HG03108 (cell line): ENCODE results near the gene NKD2.
"Not testable (repeated sequence)": the region's sequence is repeated elsewhere in the genome, so short reads cannot be mapped to it uniquely, and the experiment has no call there.

Experiments used
- ATAC-seq: cut with Tn5 transposase; IDR thresholded peaks from one replicate; pipeline ENCODE4 v1.9.1; 2021; ENCODE audit warnings: moderate library complexity; ENCODE audit not compliant: unreplicated experiment

NKD2 gene

DNA sequence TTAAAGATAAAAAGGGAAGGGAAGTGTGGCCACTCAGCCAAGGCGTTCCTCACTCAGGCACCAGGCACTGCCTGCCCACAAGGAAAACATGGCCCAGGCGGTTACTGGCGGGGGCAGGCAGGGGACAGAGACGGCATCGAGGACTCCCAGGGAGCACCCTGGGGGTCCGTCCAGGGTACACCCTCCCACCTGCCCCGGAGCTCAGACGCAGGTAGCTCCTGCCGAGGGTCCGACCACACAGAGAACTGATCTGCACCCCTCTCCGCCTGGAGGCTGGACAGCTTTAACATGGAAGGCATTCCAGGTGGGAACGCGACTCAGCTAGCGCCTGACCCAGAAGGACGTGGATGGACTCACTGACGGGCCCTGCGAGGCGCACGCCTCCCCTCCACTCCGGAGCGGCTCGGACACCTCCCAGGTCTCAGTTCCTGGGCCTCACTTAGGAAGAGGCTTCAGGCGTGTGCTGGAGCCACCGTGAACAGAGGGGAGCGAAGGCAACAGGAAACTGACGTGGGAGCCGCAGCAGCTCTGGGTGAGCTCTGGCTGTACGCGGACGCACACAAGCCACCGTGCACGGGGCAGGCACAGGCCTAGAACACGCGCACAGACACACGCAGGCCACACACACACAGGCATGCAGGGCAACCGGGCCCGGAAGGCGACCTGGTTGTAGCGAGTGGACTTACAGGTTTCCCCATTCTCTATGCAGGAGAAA, 47.5 kb downstream of the NKD2 start:
- no peak for ATAC-seq

DNA sequence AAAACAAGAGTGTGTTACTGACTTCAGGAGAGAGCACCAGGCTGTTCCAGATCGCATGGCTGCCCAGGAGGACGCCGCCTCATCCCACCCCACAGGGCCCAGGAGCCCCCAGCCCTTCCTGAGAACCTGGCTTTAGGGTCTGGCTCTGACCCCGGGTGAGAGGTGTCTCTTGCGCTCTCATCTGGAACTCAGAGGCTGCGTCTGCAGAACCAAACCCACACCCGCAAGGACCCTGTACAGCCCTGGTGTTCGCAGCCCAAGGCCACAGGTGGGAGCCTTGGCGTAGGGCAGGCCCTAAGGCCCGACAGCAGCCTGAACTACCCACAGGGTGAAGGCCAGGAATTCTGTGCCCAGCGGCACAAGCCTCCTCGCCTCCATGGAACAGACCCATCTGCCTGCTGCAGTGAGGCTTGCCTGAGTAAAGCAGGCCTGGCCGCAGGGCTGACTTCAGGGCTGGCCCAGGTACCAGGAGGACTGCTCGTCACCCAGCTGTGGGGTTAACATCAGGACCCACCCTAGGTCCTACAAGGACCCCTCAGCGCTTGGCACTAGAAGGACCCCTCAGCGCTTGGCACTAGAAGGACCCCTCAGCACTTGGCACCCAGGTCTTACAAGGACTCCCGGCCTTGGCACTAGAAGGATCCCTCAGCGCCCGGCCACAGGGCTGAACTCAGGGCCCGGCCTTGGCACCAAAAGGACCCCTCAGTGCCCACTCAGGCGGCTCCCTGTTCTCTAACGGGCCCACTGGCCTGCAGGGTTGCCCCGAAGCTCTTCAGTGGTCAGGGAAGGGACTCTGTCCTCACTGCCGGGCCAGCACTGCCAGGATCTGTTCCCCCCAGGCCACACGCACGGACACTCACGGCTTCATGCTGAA, 48.2 kb downstream of the NKD2 start:
- no peak for ATAC-seq

- no peak for ATAC-seq
These were observed 49.0 kb downstream of the NKD2 start for GRCh38 chr5:1057485-1058082.

DNA sequence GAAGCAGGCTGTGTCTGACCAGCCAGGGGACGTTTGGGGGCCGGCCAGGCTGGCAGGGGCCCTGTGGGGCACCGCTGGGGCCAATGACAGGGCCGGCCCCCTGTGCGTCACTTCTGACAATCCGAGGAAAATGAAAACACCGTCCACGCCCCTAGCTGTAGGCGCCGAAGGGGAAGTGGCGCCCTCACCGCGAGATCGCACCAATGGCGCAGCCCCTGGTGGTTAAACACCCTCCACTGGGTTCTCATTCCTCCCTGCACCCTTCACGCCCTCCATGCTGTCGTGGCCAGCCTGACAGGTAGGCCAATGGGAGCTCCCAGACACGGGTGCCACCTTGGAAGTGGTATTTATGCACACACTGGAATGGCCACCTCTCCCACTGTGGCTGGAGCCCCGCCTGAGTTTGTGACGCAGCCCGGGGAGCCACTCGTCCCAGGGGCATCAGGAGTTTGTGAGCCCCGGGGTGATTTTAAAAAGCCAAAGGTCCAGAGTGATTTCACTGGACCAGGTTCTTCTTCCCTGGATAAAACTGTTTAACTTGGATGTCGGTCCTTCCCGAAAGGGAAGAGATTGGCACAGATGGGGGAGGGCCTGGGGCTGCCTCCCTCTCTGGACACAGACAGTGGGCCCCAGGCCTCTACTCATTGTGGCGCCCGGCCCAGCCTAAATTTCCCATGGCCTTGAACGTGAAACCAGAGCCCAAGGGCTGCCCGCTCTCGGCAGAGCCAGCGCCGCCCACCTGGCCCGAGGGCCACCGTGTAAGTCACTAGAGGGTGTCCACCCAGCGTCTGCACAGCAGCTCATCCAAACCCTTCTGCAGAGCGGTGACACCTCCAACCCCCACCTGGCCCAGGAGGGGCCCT, 49.7 kb downstream of the NKD2 start:
- ATAC-seq, result no peak

DNA sequence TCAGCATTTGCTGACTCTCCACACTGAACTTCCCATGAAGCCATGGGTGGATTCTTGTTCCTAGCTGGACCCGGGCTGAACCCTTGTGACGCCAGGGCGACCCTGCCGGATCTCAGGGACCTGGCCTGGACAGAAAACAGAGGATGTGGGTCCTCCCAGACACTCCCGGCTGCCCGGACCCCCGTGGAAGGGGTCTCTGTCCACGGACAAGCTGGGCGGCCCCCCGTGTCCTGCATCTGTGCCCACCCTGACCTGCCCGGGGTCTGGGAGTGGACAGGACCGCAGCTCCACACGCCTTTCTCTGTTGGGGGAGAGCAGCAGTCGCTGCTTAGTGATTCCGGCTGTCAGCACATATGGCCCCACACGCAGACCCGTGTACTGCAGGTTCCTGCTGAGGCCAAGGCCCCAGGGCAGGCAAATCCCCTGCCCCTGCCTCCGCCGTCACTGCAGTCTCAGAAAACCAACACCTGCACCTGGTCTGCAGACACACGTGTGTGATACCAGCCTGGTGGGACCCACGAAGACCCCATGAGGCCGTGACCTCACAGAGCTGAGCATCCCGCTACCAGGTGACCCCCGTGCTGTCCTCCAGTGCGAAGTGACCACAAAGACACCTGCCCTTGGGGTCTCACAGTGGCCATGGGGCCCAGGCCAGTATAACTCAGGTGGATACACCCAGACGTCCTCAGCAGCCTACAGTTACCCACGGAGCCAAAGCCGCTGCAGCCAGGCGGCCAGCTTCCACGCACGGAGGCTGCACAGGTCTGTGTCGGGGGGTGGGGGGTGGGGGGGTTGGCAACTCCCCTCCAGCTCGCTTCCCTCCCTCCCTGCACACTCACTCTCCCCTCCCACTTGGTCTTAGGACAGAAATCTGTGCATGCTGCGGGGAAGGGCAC, 50.6 kb downstream of the NKD2 start:
- ATAC-seq, result no peak

GRCh38 chr5:1059884-1060263, 51.3 kb downstream of the NKD2 start:
- no peak for ATAC-seq

DNA sequence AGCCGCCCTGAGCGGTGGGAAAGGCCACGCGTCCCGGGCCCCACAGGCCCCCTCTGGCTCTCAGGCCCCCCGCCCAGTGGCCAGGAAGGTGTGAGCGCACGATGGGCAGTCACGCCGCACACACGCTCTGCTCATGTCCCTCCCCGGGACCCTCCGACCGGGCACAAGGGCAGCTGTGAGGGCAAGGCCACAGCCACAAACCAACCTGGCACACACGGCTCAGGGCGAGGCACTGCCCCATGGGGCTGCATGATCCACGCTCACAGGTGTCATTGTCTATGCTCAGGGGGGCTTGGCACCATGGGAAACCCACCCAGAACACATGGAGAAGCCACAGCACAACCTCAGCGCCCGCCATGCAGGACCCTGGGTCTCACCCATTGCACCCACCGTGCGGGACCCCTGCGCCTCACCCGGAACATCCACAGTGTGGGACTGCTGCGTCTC, 52.0 kb downstream of the NKD2 start:
- no peak for ATAC-seq

DNA sequence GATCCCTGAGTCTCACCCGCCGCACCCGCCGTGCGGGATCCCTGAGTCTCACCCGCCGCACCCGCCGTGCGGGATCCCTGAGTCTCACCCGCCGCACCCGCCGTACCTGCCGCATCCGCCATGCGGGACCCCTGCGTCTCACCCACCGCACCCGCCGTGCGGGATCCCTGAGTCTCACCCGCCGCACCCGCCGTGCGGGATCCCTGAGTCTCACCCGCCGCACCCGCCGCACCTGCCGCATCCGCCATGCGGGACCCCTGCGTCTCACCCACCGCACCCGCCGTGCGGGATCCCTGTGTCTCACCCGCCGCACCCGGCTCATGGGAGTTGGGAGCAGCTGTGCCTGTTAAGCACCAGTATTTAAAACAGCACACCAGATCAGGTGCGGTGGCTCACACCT, 52.7 kb downstream of the NKD2 start:
- not testable (repeated sequence) for ATAC-seq

GRCh38 chr5:1061916-1062315, 53.3 kb downstream of the NKD2 start:
- ATAC-seq, result no peak

GRCh38 chr5:1062761-1063568, 54.4 kb downstream of the NKD2 start:
- no peak for ATAC-seq

GRCh38 chr5:1063661-1064382, 55.2 kb downstream of the NKD2 start:
- ATAC-seq, result no peak

GRCh38 chr5:1064383-1065142, 56.0 kb downstream of the NKD2 start:
- ATAC-seq, result no peak

GRCh38 chr5:1065143-1065750, 56.6 kb downstream of the NKD2 start:
- no peak for ATAC-seq

- no peak for ATAC-seq
These were observed 57.5 kb downstream of the NKD2 start for GRCh38 chr5:1065891-1066650.

GRCh38 chr5:1066676-1067075, 58.1 kb downstream of the NKD2 start:
- ATAC-seq, result no peak
